ENCODE data around the gene CFAP97D1. TPM values are rescaled to one million over a fixed set of nuclear protein-coding genes. Genes with fewer than 3 reads are reported as not detected.

The CFAP97D1 gene
- total RNA-seq, 4 donors from 2014 or later, result not detected

DNA sequence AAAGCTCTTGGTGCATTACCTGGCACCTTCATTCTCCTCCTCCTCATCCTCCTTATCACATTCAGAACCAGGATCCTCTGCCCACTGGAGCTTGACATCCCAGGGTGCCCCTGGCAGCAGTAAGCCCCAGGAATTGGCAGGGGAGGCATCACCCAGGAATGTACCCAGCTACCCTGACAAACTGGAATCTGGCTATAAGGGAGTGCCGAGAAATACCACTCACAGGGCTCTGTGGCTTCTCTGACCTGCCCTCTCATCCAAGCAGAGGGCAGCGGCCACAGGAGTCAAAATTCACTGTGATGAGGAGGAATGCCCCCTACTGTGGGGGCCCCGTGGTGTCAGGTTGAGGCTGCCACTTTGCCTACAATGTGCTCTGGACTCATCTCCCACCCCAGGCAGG, 33.2 kb downstream of the CFAP97D1 start:
- Histone ChIP-seq H3K36me3 (no peaks in the 10 kb centered on the region), H3K27ac (no peak overlapping the region), H3K4me3 (no peak overlapping the region), H3K4me1 (no peaks in the 10 kb centered on the region), H3K27me3 (no peaks in the 10 kb centered on the region), H3K9me3 (no peaks in the 10 kb centered on the region)
- intact Hi-C loops (cut with DNase I; ENCODE audit: low total_unique reads), result no loop called here
- WGBS, 2 donors (ENCODE audit: low coverage in 1 of 2), result 70 to 93% methylated on average over 2 to 3 of the region's 3 CpGs
- no peak for DNase-seq
- no peak for TF ChIP-seq POLR2A (IDR thresholded peaks at IDR 0.05)
- TF ChIP-seq EP300 (IDR thresholded peaks at IDR 0.05; ENCODE audit: low read depth), result no peak
- TF ChIP-seq POLR2AphosphoS5 (IDR thresholded peaks at IDR 0.05), result no peak
- TF ChIP-seq CTCF (IDR thresholded peaks at IDR 0.05), result no peak
- in situ Hi-C loops (cut with MboI; ENCODE audit: low pct_ligation_motif_present in 1 of 4, low pct_unique_long_range_greater_than_20kb in 1 of 4, low sequenced_read_pairs in 3 of 4), result no loop called here

DNA sequence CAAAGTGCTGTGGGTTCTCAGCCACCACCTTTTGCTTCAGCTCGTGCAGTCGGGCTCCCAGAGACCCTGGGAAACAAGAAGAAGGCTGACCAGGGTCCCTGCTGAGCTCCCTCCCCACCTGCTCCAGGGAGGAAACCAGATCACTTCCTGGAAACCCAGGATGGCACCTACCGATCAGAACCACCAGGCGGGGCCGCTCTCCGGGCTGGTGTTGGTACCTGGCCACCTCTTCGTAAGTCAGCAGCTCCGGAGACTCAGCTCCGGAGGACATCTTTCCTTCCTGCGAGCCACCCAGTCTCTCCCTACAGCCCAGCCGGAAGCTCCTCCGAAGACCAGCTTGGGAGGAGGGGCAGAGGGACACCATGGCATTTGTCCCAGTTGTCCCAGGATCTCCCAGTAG, 33.8 kb downstream of the CFAP97D1 start:
- 83% methylated on average over 12 of the region's 12 CpGs; no CpG with 5 or more reads in 1 of the 2 donors for WGBS, 2 donors (ENCODE audit: low coverage in 1 of 2)
- H3K36me3 ChIP-seq, result no peaks in the 10 kb centered on the region
- no peaks in the 10 kb centered on the region for H3K4me1 ChIP-seq
- H3K27me3 ChIP-seq, result no peaks in the 10 kb centered on the region
- intact Hi-C loops (cut with DNase I; ENCODE audit: low total_unique reads) (no loop called here), in situ Hi-C loops (cut with MboI; ENCODE audit: low pct_ligation_motif_present in 1 of 4, low pct_unique_long_range_greater_than_20kb in 1 of 4, low sequenced_read_pairs in 3 of 4) (no loop called here)
- TF ChIP-seq POLR2A (IDR thresholded peaks at IDR 0.05) (no peak), POLR2AphosphoS5 (IDR thresholded peaks at IDR 0.05) (no peak), CTCF (IDR thresholded peaks at IDR 0.05) (no peak), EP300 (IDR thresholded peaks at IDR 0.05; ENCODE audit: low read depth) (no peak)
- H3K27ac ChIP-seq, result no peak overlapping the region
- no peak overlapping the region for H3K4me3 ChIP-seq
- no peaks in the 10 kb centered on the region for H3K9me3 ChIP-seq
- no peak for DNase-seq

DNA sequence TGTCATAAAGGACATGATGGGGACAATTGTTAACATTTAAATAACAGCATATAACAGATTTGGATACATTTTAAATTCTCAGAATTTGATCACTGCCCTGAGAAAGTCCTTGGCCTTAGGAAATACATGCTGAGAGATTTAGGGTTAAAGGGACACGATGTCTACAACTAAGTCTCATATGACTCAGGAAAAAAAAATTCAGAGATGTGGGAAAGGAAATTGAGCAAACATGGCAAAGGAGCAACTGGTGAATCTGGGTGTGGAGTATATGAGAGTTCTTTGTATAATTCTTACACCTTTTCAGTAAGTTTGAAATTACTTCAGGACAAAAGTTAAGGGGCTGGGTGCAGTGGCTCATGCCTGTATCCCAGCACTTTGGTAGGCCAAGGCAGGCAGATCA, 34.5 kb downstream of the CFAP97D1 start:
- in situ Hi-C loops (cut with MboI; ENCODE audit: low pct_ligation_motif_present in 1 of 4, low pct_unique_long_range_greater_than_20kb in 1 of 4, low sequenced_read_pairs in 3 of 4) (no loop called here), intact Hi-C loops (cut with DNase I; ENCODE audit: low total_unique reads) (no loop called here)
- no peaks in the 10 kb centered on the region for H3K9me3 ChIP-seq
- H3K27me3 ChIP-seq, result no peaks in the 10 kb centered on the region
- WGBS, 2 donors (ENCODE audit: low coverage in 1 of 2), result 35 to 56% methylated on average over 1 of the region's 1 CpG
- TF ChIP-seq CTCF (IDR thresholded peaks at IDR 0.05), result no peak
- no peak for TF ChIP-seq POLR2AphosphoS5 (IDR thresholded peaks at IDR 0.05)
- TF ChIP-seq EP300 (IDR thresholded peaks at IDR 0.05; ENCODE audit: low read depth), result no peak
- TF ChIP-seq POLR2A (IDR thresholded peaks at IDR 0.05), result no peak
- H3K4me3 ChIP-seq, result no peak overlapping the region
- H3K4me1 ChIP-seq, result no peaks in the 10 kb centered on the region
- no peak for DNase-seq
- H3K36me3 ChIP-seq, result no peaks in the 10 kb centered on the region
- H3K27ac ChIP-seq, result no peak overlapping the region

DNA sequence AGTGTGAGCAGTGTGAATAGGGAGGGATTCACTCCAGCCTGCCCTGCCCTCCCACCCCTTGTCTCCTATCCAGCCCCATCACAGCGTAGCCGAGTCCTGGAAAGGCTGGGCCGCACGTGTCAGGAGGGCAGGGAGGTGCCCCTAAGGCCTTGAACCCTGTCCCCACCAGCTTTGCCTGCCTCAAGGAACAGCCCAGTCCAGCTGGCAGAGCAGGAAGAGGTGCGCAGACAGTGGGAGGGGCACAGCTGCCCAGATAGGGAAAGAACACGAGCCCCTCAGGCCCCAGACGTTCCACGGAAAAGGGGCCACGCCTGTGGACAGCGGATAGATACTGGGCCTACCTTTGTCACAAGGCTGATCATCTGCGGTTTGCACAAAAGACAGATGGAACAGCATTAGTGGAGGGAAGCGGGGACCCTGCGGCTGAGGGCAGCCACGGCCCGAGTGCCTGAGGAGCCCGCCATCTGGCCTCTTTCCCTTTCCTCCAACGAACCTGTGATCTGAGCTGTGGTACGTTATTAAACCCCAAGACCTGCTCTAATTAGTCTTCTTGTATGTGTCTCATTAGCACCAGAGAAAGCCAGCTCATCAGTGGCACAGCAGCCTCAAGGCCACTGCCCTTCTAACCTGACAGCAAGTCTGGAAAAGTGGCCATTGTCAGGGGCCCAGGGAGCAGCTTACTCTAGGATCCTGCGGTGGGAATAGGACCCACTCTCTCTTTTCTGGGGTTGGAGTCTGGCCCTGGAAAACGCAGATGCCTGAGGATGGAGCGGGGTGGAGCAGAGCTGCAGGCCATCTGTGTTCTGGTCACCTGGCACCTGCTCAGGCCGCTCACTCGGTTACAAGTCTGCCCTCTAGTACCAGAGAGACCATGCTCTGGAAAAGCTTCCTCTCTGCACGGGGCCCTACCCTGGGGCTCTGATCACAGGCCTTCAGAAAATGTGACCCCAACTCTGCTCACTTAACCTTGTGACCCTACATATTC, 36.4 kb downstream of the CFAP97D1 start:
- intact Hi-C loops (cut with DNase I; ENCODE audit: low total_unique reads) (no loop called here), in situ Hi-C loops (cut with MboI; ENCODE audit: low pct_ligation_motif_present in 1 of 4, low pct_unique_long_range_greater_than_20kb in 1 of 4, low sequenced_read_pairs in 3 of 4) (no loop called here)
- DNase-seq, result no peak
- Histone ChIP-seq H3K27me3 (no peaks in the 10 kb centered on the region), H3K27ac (no peak overlapping the region), H3K36me3 (no peaks in the 10 kb centered on the region), H3K4me1 (no peaks in the 10 kb centered on the region), H3K9me3 (no peaks in the 10 kb centered on the region), H3K4me3 (no peak overlapping the region)
- TF ChIP-seq POLR2AphosphoS5 (IDR thresholded peaks at IDR 0.05) (no peak), POLR2A (IDR thresholded peaks at IDR 0.05) (no peak)
- WGBS, 2 donors (ENCODE audit: low coverage in 1 of 2), result 89 to 90% methylated on average over 7 to 24 of the region's 24 CpGs

All from transverse colon (tissue), 4 donors.